Stimulated activated naive CD4-positive, alpha-beta T cell treated with Interleukin-2 at 50 U/mL for 16 hours (primary cell): ENCODE results near the gene BCAN.
A peak's percentile ranks its signal among the peaks of the same experiment; 100 is the strongest.

ENCODE experiments used
- DNase-seq: peaks from one replicate; lab custom pipeline; 2025; lab: John Stamatoyannopoulos, UW

Gene BCAN

DNA sequence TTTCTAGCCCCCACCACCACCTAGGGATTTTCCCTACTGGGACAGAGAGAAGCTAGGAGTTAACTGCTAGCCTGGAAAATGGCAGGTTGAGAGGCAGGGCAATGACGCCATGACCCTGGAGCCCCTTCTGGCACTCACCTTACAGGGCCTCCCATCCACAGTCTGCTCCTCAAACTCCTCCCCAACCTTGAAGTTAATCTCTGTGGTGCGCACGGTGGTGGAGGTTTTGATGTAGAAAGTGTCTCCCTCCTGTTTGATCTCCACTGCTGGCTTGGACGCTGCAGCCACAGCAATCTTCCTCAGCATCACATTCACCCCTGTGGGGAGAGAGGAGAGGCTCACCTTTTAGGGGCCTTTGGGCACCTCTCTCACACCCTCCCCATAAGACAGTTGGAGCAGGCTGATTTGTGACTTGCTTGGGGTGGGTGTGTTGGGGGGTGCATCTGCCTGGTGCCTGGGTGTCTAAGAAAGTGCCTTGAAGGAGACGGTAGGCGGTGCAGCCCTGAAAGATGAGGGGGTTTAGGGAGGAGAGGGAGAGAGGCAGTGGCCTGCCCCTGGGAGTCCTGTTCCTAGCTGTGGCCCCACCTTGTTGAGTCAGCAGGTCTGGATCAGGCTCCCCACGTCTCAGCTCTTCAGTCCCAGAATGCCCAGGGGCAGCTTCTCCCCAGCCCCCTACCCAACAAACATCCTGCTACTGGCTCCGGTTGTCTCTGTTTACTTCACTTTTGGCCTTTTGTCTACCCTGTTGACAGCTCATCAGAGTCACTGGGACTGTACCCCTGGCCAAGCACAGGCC is 59.0 kb downstream of the BCAN start:
- no peak for DNase-seq

- no peak for DNase-seq
Observed at GRCh38 chr1:156703336-156703735, 61.4 kb downstream of the BCAN start.

- no peak for DNase-seq
Observed at GRCh38 chr1:156703741-156704140, 61.8 kb downstream of the BCAN start.

DNA sequence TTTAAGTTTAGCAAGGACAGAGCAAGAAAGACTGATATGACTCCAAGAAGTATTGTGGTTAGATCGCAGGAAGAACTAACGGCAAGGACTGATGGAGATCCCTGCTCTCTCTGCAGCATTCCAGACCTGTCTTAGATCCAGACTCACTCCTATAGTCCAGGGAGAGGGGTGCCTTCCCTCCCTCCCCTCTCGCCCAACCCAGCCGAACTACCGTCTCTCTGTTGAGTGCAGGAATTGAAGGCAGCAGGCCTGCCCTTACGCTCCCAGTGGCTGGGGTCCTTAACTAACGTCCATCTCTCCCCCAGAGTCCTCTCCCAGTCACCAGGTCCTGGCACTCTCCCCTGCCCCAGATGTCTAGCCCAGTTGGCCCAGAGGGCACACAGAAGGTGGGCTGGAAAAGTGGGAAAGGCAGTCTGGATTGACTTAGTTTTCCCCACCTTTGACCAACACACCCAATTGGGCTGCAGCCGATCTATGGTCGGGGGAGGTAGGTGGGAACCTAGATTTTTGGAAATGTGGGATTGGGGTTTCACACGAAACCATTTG is 62.3 kb downstream of the BCAN start:
- DNase-seq, result no peak

DNA sequence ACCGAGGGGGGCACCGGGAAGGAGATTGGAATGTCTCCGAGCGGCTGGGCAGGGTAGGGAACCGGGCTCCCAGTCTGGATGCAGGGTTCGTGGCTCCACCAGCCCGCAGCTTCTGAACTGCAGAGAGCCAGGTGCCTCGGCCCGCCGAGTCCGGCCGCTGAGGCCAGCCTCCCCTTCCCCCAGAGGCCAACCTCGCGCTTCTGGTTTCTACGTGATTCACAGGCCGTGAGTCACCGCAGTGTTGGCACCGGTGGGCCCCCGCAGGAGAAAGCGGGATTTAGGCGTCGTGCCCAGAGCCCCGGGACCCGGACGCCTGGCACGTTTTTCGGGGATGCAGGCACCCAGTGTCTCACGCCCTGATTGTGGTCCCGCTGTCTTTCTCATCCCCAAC is 63.0 kb downstream of the BCAN start:
- DNase-seq, result peak; percentile 37

DNA sequence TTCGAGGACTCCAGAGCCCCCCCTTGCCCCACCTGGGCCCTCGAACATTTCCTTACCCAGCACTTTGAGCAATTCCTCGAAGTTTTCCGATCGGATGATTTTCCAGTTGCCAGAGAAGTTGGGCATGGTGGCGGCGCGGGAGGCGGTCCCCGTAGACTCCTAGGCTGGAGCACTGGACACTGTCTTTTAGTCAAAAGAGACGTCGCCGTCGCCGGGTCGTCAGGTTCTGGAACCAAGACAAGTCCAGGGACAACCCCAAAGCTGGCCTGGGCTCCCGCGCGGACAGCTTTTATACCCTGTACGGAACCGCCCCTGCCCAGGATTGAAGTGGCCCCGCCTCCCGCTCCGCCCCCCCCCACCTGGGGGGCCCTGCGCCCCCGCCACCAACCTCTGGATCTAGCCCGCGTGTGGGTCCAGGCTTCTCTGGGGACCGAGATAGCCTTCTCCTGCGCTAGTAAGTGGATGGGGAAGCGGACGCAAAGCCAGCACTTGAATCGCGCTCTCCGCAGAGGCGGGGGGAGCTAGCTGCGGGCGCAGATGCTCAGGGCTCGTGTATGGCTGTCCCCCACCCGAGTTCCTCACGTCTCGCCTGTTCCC is 63.5 kb downstream of the BCAN start, which contains the start of gene CRABP2:
Gene CRABP2 (minus strand): TSS at position 263 of the 597 bp plus-strand sequence. CDS start 137 bp downstream, at position 126.
- DNase-seq, result peak; percentile 30

GRCh38 chr1:156705918-156706656 is 64.2 kb downstream of the BCAN start:
- peak; percentile 67 for DNase-seq

DNA sequence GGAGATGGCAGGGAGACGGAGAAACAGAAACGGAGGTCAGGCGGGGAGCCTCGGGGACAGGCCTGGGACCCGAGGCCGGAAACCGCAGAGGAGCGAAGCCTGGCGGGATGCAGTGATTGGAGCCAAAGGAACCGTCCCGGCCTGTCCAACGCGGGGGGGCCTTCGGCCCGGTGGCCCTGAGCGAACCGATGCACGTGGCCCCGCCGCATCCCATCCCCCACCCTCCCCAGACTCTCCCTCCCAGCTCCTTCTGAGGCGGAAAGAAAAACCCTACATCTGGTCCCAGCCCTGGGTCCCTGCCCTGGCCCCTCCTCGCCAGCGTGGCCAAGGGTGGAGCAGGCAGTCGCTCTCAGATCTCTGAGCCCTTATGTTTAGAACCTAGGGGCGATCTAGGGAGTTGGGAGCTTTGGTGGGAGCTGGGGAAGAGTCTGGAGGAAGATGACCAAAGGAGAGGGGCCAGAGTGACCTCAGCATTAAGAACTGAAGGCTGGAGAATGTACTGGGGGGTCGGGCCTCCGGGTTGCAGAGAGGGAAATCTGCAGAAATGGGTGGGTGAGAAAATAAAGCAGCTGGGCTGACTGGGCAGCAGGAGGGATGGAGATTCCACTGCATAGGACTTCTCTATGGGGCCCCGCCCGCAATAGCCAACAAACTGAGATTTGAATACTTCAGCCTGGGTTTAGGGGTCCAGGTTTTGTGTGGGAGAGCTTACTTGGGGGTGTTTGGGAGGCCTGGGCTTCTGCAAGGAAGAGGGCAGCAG is 64.9 kb downstream of the BCAN start:
- no peak for DNase-seq

- DNase-seq, result no peak
Observed at GRCh38 chr1:156707417-156708217, 65.7 kb downstream of the BCAN start.

DNA sequence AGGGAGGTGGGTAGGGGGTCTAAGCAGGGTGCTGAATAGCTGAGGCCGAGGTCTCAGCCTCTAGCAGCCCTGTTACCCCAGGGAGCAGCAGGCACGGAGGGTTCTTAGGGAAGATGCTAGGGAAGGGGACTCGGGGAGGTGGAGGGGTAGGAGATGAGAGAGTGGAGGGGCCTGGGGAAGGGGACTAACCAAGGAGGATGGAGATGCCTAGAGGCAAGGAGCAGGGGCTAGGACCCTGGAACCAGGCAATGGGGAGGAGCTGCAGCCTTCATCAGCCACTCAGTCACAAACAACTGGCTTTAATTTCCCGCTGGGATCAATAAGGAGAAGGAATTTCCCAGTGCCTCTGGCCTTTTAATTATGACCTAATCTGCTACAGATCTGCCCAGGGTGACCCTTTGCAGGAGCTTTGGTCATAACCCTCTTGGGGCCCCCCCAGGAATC is 66.3 kb downstream of the BCAN start:
- no peak for DNase-seq

GRCh38 chr1:156709031-156709430 is 67.1 kb downstream of the BCAN start:
- no peak for DNase-seq
